ENCODE data around the gene TRMT1. TPM values are rescaled to one million over a fixed set of nuclear protein-coding genes. Genes with fewer than 3 reads are reported as not detected.

Gene TRMT1
- total and polyA plus RNA-seq, 2 donors (not counting 1 experiment from before 2014, with no cell fraction given): 91.8 to 281 TPM

DNA sequence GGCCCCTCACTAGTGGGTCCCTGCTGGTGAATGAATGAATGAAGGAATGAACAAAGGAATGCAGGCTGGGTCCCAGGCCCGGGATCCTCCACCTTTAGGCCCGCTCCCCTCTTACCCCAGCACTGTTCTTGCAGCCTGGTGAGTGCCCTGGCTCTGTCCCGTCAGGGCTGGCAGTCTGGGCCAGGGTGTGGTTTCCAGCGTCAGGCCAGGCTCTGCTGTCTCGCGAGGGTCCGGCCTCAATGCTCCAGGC lies 14.2 kb downstream of the TRMT1 start:
- Mint-ChIP-seq H3K4me3 (peak overlapping the region; percentile 97), H3K27ac (peak overlapping the region; percentile 100), H3K9me3 (ENCODE audit: insufficient read depth) (no peaks in the 10 kb centered on the region), H3K27me3 (no peaks in the 10 kb centered on the region), H3K4me1 (peaks cover 70% of the 10 kb centered on the region)
- H3K27ac ChIP-seq (ENCODE audit: low read length in 2 of 2): peak overlapping the region; percentile 83 to 100
- no peak for ATAC-seq (ENCODE audit: low read depth)
- 0% methylated on average over 7 of the region's 7 CpGs for WGBS (ENCODE audit: insufficient coverage)
- peaks cover 0 to 4% (median 0%) of the 10 kb centered on the region in 3 donors for H3K9me3 ChIP-seq (ENCODE audit: control extremely low read depth in 1 of 3, control insufficient read depth in 2 of 3, insufficient read depth in 1 of 3, low read length in 2 of 3)
- H3K4me3 ChIP-seq (ENCODE audit: control extremely low read depth in 1 of 5, extremely low read depth in 1 of 5, insufficient read depth in 1 of 5, low read depth in 2 of 5, low read length in 4 of 5): peak overlapping the region; percentile 92 to 98 (median 96)
- no peak for TF ChIP-seq EZH2 (IDR thresholded peaks at IDR 0.05; ENCODE audit: borderline replicate concordance, insufficient read depth, low read depth, low read length, poor library complexity, severe bottlenecking)
- TF ChIP-seq, protein P1, sequence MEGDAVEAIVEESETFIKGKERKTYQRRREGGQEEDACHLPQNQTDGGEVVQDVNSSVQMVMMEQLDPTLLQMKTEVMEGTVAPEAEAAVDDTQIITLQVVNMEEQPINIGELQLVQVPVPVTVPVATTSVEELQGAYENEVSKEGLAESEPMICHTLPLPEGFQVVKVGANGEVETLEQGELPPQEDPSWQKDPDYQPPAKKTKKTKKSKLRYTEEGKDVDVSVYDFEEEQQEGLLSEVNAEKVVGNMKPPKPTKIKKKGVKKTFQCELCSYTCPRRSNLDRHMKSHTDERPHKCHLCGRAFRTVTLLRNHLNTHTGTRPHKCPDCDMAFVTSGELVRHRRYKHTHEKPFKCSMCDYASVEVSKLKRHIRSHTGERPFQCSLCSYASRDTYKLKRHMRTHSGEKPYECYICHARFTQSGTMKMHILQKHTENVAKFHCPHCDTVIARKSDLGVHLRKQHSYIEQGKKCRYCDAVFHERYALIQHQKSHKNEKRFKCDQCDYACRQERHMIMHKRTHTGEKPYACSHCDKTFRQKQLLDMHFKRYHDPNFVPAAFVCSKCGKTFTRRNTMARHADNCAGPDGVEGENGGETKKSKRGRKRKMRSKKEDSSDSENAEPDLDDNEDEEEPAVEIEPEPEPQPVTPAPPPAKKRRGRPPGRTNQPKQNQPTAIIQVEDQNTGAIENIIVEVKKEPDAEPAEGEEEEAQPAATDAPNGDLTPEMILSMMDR (IDR thresholded peaks at IDR 0.05): no peak
- peaks cover 48% of the 10 kb centered on the region for H3K79me2 ChIP-seq (ENCODE audit: control insufficient read depth, insufficient read depth, low read length)
- peaks cover 44 to 75% of the 10 kb centered on the region in 2 donors for H3K4me1 ChIP-seq (ENCODE audit: control insufficient read depth in 2 of 2, insufficient read depth in 2 of 2, low read length in 2 of 2)
- peak overlapping the region; percentile 84 for H3K9ac ChIP-seq (ENCODE audit: low read length)
- ChIA-PET POLR2A (interaction anchor here (0.7 to 3.8 kb wide), 4 partner anchors 7 to 53 kb away, joined by 3 to 107 read pairs (median 33); partner anchors contain the start of genes NACC1 and TRMT1), CTCF (interaction anchor here (2.2 to 4.4 kb wide), 2 partner anchors 53 to 110 kb away, joined by 5 to 28 read pairs; no protein-coding TSS in a partner anchor)
- H2AFZ ChIP-seq (ENCODE audit: insufficient read depth, low read depth, low read length, poor library complexity, severe bottlenecking): peak overlapping the region; percentile 13
- H3K36me3 ChIP-seq (replicated peaks in 1 of 2; ENCODE audit: control extremely low read depth in 1 of 2, control insufficient read depth in 1 of 2, extremely low read depth in 1 of 2, insufficient read depth in 2 of 2, low read length in 1 of 2): peaks cover 3 to 30% of the 10 kb centered on the region in 2 experiments
- DNase-seq: no peak
- H3K27me3 ChIP-seq (replicated peaks in 1 of 4; ENCODE audit: control extremely low read depth in 1 of 4, control insufficient read depth in 3 of 4, insufficient read depth in 4 of 4, low read length in 3 of 4): no peaks in the 10 kb centered on the region
- intact Hi-C loops (cut with micrococcal nuclease): loop anchor here (5.0 kb wide), 5 partner anchors 160 to 1280 kb away; partner anchors contain the start of genes ADGRE5 and RFX1
- H3K4me2 ChIP-seq (replicated peaks; ENCODE audit: low read depth, low read length, poor library complexity, severe bottlenecking): peak overlapping the region; percentile 99
- peaks cover 34% of the 10 kb centered on the region for H4K20me1 ChIP-seq (ENCODE audit: control insufficient read depth, insufficient read depth, low read length, poor library complexity, severe bottlenecking)

All from B cell (primary cell).